PC-3 (cell line): Measurements from ENCODE around the gene NR1H2.

Experiments used
- EZH2 ChIP-seq: fragments of 300-600 bp; sonication (generic); IDR thresholded peaks from one replicate; pipeline ENCODE4 v1.6.1; 2017; ENCODE audit warnings: antibody characterized with exemption, mild to moderate bottlenecking, low read length; ENCODE audit not compliant: unreplicated experiment
- EZH2phosphoT487 ChIP-seq: fragments of 300-600 bp; sonication (generic); IDR thresholded peaks from 2 replicates; pipeline ENCODE4 v1.6.1; 2018; ENCODE audit warnings: mild to moderate bottlenecking, antibody characterized with exemption, low read length, borderline replicate concordance
- TF ChIP-seq, protein P1 (sequence below): fragments of 300-600 bp; sonication (generic); conservative IDR thresholded peaks from 2 replicates; pipeline ENCODE4 v1.5.1; 2017; ENCODE audit warnings: antibody characterized with exemption, low read depth, mild to moderate bottlenecking, low read length

- TF ChIP-seq, protein P1, sequence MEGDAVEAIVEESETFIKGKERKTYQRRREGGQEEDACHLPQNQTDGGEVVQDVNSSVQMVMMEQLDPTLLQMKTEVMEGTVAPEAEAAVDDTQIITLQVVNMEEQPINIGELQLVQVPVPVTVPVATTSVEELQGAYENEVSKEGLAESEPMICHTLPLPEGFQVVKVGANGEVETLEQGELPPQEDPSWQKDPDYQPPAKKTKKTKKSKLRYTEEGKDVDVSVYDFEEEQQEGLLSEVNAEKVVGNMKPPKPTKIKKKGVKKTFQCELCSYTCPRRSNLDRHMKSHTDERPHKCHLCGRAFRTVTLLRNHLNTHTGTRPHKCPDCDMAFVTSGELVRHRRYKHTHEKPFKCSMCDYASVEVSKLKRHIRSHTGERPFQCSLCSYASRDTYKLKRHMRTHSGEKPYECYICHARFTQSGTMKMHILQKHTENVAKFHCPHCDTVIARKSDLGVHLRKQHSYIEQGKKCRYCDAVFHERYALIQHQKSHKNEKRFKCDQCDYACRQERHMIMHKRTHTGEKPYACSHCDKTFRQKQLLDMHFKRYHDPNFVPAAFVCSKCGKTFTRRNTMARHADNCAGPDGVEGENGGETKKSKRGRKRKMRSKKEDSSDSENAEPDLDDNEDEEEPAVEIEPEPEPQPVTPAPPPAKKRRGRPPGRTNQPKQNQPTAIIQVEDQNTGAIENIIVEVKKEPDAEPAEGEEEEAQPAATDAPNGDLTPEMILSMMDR = no peak
- TF ChIP-seq EZH2phosphoT487 = no peak
- TF ChIP-seq EZH2 = no peak
Observed at GRCh38 chr19:50425581-50425980, 49.3 kb downstream of the NR1H2 start.
